ENCODE results near the gene MAP3K5. TPM values are rescaled to one million over a fixed set of nuclear protein-coding genes. Genes with fewer than 3 reads are reported as not detected.
A peak's percentile ranks its signal among the peaks of the same experiment; 100 is the strongest.

Gene MAP3K5
- total and polyA plus RNA-seq, 9 of the 15 experiments (the other 6 are each of a cell fraction or from before 2014, with no cell fraction given): 2.2 to 13.0 (median 9.9) TPM

- TF ChIP-seq DEAF1 (CRISPR knock-in tag; IDR thresholded peaks at IDR 0.05) (0 out of 2 replicates have a peak, but pooled peaks have one; percentile 31), ZNF311 (CRISPR knock-in tag; IDR thresholded peaks at IDR 0.05) (peak; percentile 39; the same call in 1 of the 2 replicates), CHD1 (IDR thresholded peaks at IDR 0.05; ENCODE audit: low read length) (no peak), ZNF592 (IDR thresholded peaks at IDR 0.05) (0 out of 2 replicates have a peak, but pooled peaks have one; percentile 20), CREB1 (IDR thresholded peaks at IDR 0.05) (no peak), CREB1 (CRISPR knock-in tag; IDR thresholded peaks at IDR 0.05) (no peak), ATF2 (CRISPR knock-in tag; IDR thresholded peaks at IDR 0.05) (no peak), SLC30A9 (CRISPR knock-in tag; IDR thresholded peaks at IDR 0.05) (no peak), EP300 (IDR thresholded peaks at IDR 0.05; ENCODE audit: low read length) (peak; percentile 43; the same call in 1 of the 2 replicates), RNF2 (IDR thresholded peaks at IDR 0.05) (peak; percentile 33; the same call in 1 of the 2 replicates), PKNOX1 (IDR thresholded peaks at IDR 0.05) (peak; percentile 84), ZNF589 (CRISPR knock-in tag; IDR thresholded peaks at IDR 0.05; ENCODE audit: low read depth) (peak; percentile 81), HMBOX1 (IDR thresholded peaks at IDR 0.05) (no peak), CREM (IDR thresholded peaks at IDR 0.05; ENCODE audit: low read depth) (no peak), PHF20 (IDR thresholded peaks at IDR 0.05; ENCODE audit: partially characterized antibody) (no peak), POLR2H (tag; IDR thresholded peaks at IDR 0.05; ENCODE audit: low read depth) (peak; percentile 76), CBX3 (IDR thresholded peaks at IDR 0.05; ENCODE audit: borderline replicate concordance in 1 of 2, low read length in 2 of 2) (no peak), HES1 (IDR thresholded peaks at IDR 0.05; ENCODE audit: low read depth) (no peak), GTF2B (IDR thresholded peaks at IDR 0.05; ENCODE audit: extremely low read depth, insufficient read length) (no peak)
Observed at GRCh38 chr6:136566851-136567250, 225.4 kb downstream of the MAP3K5 start (continued).
